Stimulated activated CD8-positive, alpha-beta memory T cell treated with anti-CD3 and anti-CD28 coated beads, Interleukin-12 subunit alpha, Interleukin-12 subunit beta, amount 100 ng/mL, for 24 hours (primary cell): Measurements from ENCODE around the gene DRD1.
A peak's percentile ranks its signal among the peaks of the same experiment; 100 is the strongest.

Experiments used
- DNase-seq: peaks from one replicate; pipeline ENCODE4 v3.0.0-alpha.2; 2020; ENCODE audit errors: extremely low read depth

Gene DRD1

GRCh38 chr5:175444060-175444904, at the start of gene DRD1:
Gene DRD1 (minus strand): TSS chr5:175444182. CDS start chr5:175443099, 1,083 bp downstream.
- DNase-seq = peak; percentile 11

DNA sequence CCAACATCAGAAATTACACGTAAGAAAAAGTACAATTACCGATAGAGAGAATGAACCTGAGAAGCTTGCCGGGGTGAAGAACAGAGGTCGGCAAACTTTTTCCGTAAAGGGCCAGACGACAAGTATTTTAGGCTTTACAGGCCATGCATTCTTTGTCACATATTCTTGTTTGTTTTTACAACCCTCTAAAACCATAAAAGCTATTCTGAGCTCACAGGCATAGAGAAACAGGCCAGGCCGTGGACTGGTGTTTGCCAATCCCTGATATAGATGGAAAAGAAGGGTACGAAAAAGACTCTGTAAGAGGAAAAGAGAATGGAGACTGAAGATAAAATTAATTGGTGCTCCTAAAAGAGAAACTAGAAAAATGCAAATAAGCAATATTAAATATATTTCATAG, 49.7 kb upstream of the DRD1 start:
- no peak for DNase-seq

DNA sequence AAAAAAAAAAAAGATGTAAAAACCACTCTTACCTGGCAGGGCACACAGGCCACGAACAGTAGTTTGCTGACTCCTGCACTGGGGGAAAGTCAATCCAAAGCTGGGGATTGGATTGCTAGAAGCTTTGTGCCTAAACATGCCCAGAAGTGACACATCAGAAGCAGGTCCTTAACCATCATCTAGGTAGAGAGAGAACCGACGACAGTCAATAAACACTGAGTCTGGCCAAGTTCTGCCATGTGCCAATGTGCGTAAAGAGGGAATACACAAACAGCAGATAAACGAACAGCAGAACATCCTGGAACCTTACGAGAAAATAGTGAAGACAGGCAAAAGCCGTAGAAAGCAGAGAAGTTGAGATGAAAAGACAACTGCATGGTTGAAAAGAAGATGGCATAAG, 49.3 kb upstream of the DRD1 start:
- DNase-seq = no peak

DNA sequence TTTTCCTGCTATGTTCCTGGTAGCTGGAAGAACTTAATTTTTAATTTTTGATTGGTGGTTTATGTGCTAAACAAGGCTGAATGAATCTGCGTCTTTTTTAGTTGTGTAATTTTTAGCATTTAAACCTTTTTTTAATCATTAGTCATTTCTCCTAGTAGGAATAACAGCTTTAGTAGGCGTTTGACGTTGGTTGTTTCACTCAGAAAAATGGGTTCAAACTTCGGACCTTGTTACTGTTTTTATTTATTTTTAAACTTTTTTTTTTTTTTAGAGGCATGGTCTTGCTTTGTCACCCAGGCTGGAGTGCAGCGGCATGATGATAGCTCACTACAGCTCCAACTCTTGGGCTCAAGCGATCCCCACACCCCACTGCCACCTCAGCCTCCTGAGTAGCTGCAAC, 47.2 kb upstream of the DRD1 start:
- no peak for DNase-seq

GRCh38 chr5:175489693-175490443, 45.9 kb upstream of the DRD1 start:
- DNase-seq = no peak

- DNase-seq = no peak
These were observed 43.7 kb upstream of the DRD1 start for GRCh38 chr5:175487514-175488222.

- no peak for DNase-seq
These were observed 41.6 kb upstream of the DRD1 start for GRCh38 chr5:175485631-175486030.

DNA sequence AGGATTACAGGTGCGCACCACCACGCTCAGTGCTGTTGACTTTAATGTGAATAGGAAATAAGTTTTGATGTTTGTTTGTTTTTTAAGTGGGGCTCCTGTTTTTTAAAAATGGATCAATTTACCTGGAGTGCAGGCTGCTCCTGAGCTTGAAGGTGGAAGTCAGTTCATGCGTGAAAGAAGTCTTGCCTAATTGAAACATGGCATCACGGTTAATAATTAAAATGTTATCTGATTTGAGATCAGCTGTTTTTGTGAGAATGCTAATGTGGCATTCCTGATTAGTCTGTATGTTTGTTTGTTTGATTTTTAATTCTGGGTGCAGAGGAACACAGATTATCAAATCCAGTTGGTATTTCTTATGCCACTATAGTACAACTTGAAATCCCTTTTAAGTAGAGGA, 40.8 kb upstream of the DRD1 start:
- no peak for DNase-seq

GRCh38 chr5:175484322-175484721, 40.3 kb upstream of the DRD1 start:
- no peak for DNase-seq

GRCh38 chr5:175483337-175483736, 39.4 kb upstream of the DRD1 start:
- no peak for DNase-seq

DNA sequence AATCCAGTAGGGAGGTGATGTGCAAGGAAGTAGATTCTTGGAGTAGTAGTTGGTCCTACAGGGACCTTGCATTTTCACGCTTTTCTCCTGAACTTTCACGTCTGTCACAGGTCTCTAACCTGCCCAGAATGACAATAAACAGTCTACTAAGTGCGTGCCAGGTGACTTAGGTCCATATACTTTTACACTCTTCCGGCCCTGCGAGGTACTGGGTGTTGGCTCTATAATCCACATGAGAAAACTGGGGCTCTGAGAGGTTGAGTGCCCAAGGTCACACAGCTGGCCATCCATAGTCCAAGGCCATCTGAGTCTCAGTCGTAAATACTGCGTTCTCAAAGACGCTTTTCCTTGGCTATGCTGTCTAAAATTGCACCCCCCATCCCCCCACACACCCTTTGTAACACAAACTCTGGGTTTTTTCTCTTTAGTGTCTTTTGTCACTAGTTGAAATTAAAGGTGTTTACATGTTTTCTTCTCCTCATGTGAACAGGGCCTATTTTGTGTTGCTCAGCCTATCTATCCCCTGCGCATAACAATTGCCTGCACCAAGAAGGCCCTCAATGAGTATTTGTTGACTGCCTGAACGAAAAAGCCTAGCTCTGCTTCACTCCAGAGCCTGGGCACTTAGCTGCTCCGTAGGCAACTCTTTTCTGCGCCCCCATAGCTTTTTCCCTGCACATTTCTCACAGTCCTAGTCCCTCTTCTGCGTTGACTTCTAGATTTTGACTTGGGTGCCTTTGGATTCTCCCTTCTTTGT, 35.3 kb upstream of the DRD1 start:
- no peak for DNase-seq

- peak; percentile 50 for DNase-seq
These were observed 34.6 kb upstream of the DRD1 start, which contains the start of gene SFXN1 for GRCh38 chr5:175478384-175479124. Gene SFXN1 (plus strand): TSS chr5:175478560. CDS start chr5:175492104, 13,544 bp downstream.

DNA sequence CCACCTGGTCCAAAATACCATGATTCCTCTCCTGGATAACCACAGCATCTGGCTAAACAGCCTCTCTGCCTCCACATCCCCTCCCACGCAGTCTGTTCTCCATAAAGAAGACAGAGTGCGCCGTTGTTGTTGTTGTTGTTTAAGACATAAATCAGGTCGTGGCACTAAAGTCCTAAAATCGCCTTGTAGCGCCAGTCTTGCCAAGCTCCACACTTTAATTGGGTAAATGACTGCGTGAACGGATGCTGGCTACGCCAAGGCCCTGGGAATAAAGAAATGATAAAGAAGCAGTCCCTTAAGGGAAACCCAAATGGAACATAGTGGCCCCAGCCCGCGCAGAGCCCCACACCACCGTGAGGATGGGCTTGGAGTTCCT, 34.0 kb upstream of the DRD1 start:
- no peak for DNase-seq

DNA sequence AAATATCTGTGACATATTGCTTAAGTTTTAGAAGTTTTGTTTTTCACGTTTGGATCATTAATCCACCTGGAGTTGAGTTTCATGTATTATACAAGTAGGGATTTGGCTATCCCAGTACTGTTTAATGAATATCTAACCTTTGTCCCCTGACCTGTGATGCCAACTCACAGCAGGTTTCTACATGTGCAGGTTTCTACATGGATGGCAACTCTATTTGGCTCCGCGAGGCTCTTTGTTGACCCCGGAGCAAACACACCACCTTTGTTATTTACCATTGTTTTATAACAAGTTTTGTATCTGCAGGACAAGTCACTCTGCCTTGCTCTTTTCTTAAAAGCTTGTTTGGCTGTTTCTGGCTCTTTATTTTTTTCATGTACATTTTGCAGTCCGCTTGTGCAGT, 33.5 kb upstream of the DRD1 start:
- no peak for DNase-seq

DNA sequence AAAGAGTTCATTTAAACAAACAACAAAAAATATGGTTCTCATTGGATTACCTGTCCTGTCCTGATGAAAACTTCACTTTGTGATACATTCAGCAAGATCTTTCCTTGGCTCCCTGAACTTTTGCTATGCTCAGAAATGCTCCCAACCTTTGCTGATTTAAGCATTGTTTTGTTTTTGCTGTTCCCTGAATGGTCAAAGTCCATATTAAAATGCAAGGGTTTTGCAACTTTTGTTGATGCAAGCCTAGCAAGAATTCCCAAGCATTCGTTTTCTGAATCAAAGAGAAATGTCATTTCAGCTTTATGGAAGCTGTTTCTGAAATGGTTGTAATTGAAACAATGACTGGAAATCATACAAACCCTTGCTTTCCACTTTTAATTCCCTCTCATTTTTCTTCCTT, 31.3 kb upstream of the DRD1 start:
- DNase-seq = no peak

GRCh38 chr5:175472378-175472777, 28.4 kb upstream of the DRD1 start:
- no peak for DNase-seq

GRCh38 chr5:175471628-175472027, 27.6 kb upstream of the DRD1 start:
- no peak for DNase-seq

- DNase-seq = no peak
These were observed 27.2 kb upstream of the DRD1 start for GRCh38 chr5:175471196-175471595.

- no peak for DNase-seq
These were observed 26.8 kb upstream of the DRD1 start for GRCh38 chr5:175470781-175471180.

DNA sequence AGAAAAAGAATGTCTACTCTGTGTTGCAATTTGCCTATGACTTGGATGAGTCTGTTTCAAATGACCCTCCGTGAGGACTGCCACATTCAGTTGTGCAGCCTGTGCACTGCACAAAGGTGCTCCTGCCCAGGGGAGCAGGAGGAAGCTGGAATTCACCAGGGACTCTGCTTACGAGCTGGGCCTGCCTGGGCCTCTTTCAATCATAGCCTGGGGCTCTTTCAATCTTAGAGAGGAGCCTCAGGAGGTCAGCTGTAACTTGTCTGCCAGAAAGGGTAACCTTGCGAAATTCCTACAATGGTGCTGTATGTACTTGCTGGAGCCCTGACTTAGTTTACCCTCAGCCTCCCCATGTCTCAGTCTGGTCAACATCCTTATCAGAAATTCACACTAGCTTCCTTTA, 25.9 kb upstream of the DRD1 start:
- no peak for DNase-seq

- DNase-seq = no peak
These were observed 24.9 kb upstream of the DRD1 start for GRCh38 chr5:175468892-175469291.
